ENCODE results near the gene SPC24. TPM values are rescaled to one million over a fixed set of nuclear protein-coding genes. Genes with fewer than 3 reads are reported as not detected.

SPC24 gene
- total RNA-seq, 1 experiment from 2014 or later = 33.9 TPM

GRCh38 chr19:11152318-11153062 lies 3.1 kb downstream of the SPC24 start (continued):
- no peak for TF ChIP-seq ZNF274 (IDR thresholded peaks at IDR 0.05; ENCODE audit: low read depth, low read length)
- no peak for TF ChIP-seq YY1 (IDR thresholded peaks at IDR 0.05; ENCODE audit: extremely low read depth, insufficient replicate concordance, low read depth, low read length)
- no peak for TF ChIP-seq POLR2AphosphoS5 (IDR thresholded peaks at IDR 0.05; ENCODE audit: low read depth, low read length)
- no peak for TF ChIP-seq FOSL1 (IDR thresholded peaks at IDR 0.05; ENCODE audit: low read depth)
- TF ChIP-seq JUND (IDR thresholded peaks at IDR 0.05) = no peak

- BruUV-seq (replicated peaks) = no TSS peak
- H3K27me3 ChIP-seq (ENCODE audit: insufficient read depth, low read length) = no peaks in the 10 kb centered on the region
- no peaks in the 10 kb centered on the region for H4K20me1 ChIP-seq (ENCODE audit: insufficient read depth)
- ATAC-seq (no peak), DNase-seq (ENCODE audit: low read depth, low spot score) (no peak)
- peaks cover 28 to 35% of the 10 kb centered on the region in 2 experiments for H3K4me1 ChIP-seq (ENCODE audit: control insufficient read depth in 1 of 2, insufficient read depth in 2 of 2, low read length in 2 of 2)
- TF ChIP-seq ATF3 (IDR thresholded peaks at IDR 0.05) = no peak
- TF ChIP-seq YY1 (IDR thresholded peaks at IDR 0.05; ENCODE audit: extremely low read depth, insufficient replicate concordance, low read depth, low read length) = no peak
- TF ChIP-seq FOSL1 (IDR thresholded peaks at IDR 0.05; ENCODE audit: low read depth) = no peak
- TF ChIP-seq POLR2AphosphoS5 (IDR thresholded peaks at IDR 0.05; ENCODE audit: low read depth, low read length) = no peak
- TF ChIP-seq SRF (IDR thresholded peaks at IDR 0.05; ENCODE audit: low read depth) = no peak
- TF ChIP-seq ZFX (IDR thresholded peaks at IDR 0.05) = no peak
- no peak for TF ChIP-seq ZNF274 (IDR thresholded peaks at IDR 0.05; ENCODE audit: low read depth, low read length)
- TF ChIP-seq JUND (IDR thresholded peaks at IDR 0.05) = no peak
- no peak for TF ChIP-seq EGR1 (IDR thresholded peaks at IDR 0.05; ENCODE audit: low read depth)
- TF ChIP-seq RAD21 (IDR thresholded peaks at IDR 0.05; ENCODE audit: low read depth) = no peak
- TF ChIP-seq POLR2A (IDR thresholded peaks at IDR 0.05; ENCODE audit: borderline replicate concordance, extremely low read depth, insufficient read depth, insufficient read length) = no peak
- H3K9ac ChIP-seq (ENCODE audit: low read length) = no peak overlapping the region
- POLR2A ChIA-PET = no interaction called here
- intact Hi-C loops (cut with micrococcal nuclease) = no loop called here
- no peak overlapping the region for H3K27ac ChIP-seq (ENCODE audit: low read depth, low read length)
- H3K4me3 ChIP-seq (replicated peaks in 1 of 2; ENCODE audit: low read depth in 1 of 2, low read length in 2 of 2) = no peak overlapping the region
- RAD21 ChIA-PET (ENCODE audit: low non-redundant PET in 1 of 2, low total read pairs in 2 of 2, uncharacterized antibody in 2 of 2, unreplicated experiment in 2 of 2) = no interaction called here
- H3K9me2 ChIP-seq (ENCODE audit: insufficient read depth) = no peaks in the 10 kb centered on the region
- H3K9me3 ChIP-seq (ENCODE audit: control insufficient read depth in 1 of 2, insufficient read depth in 1 of 2, low read depth in 1 of 2, low read length in 2 of 2) = no peaks in the 10 kb centered on the region
- H3K79me2 ChIP-seq (ENCODE audit: insufficient read depth, low read length) = peaks cover 53% of the 10 kb centered on the region
- peaks cover under 1 to 14% of the 10 kb centered on the region in 2 experiments; a peak in 1 of 4 replicates for H3K36me3 ChIP-seq (ENCODE audit: control insufficient read depth in 1 of 2, insufficient read depth in 2 of 2, low read length in 2 of 2)
- H3K4me2 ChIP-seq (ENCODE audit: low read length) = no peak overlapping the region
- no peak overlapping the region for H2AFZ ChIP-seq (ENCODE audit: low read depth, low read length, poor library complexity, severe bottlenecking)
- CTCF ChIA-PET = no interaction called here
Measured at GRCh38 chr19:11151181-11151580, 4.4 kb downstream of the SPC24 start.

All from HCT116 (cell line).